Measurements from ENCODE around the gene HSPE1. TPM values are rescaled to one million over a fixed set of nuclear protein-coding genes. Genes with fewer than 3 reads are reported as not detected.

Gene HSPE1
- total and polyA plus RNA-seq, 2 donors (not counting 3 experiments of a cell fraction or from before 2014, with no cell fraction given) = 59.8 to 145 TPM

GRCh38 chr2:197454923-197455322 lies 45.3 kb upstream of the HSPE1 start:
- CTCF ChIA-PET = no interaction called here

More at GRCh38 chr2:197454923-197455322, 45.3 kb upstream of the HSPE1 start:
- intact Hi-C loops (cut with micrococcal nuclease) (no loop called here), dilution Hi-C loops (cut with MboI; ENCODE audit: extremely low pct_ligation_motif_present, low sequenced_read_pairs) (no loop called here)
- H3K36me3 ChIP-seq (ENCODE audit: control insufficient read depth in 2 of 2, extremely low read depth in 1 of 2, insufficient read depth in 2 of 2, low read length in 2 of 2) = peaks cover 0 to 3% of the 10 kb centered on the region in 2 experiments
- H3K27me3 ChIP-seq (ENCODE audit: control insufficient read depth in 2 of 2, insufficient read depth in 2 of 2, low read length in 2 of 2) = no peaks in the 10 kb centered on the region
- peak overlapping the region; percentile 98 for H3K4me2 ChIP-seq (ENCODE audit: insufficient read depth, low read length)
- H3K79me2 ChIP-seq (ENCODE audit: control insufficient read depth, insufficient read depth, low read length) = peaks cover 52% of the 10 kb centered on the region
- peaks cover 14% of the 10 kb centered on the region for H3K4me1 ChIP-seq (ENCODE audit: control insufficient read depth, extremely low read depth, insufficient read depth, low read length)
- no peaks in the 10 kb centered on the region for H3K9me1 ChIP-seq (replicated peaks; ENCODE audit: control insufficient read depth, extremely low read depth, insufficient read depth, low read length)
- peaks cover 2% of the 10 kb centered on the region for H4K20me1 ChIP-seq (replicated peaks; ENCODE audit: control insufficient read depth, extremely low read depth, insufficient read depth, low read length)
- BruUV-seq (replicated peaks) = no TSS peak
- no peak overlapping the region for H2AFZ ChIP-seq (ENCODE audit: low read depth, low read length)
- FAIRE-seq (no peak), DNase-seq (ENCODE audit: low read depth, low spot score) (no peak)
- no peak overlapping the region for H3K9ac ChIP-seq (replicated peaks; ENCODE audit: extremely low read depth, insufficient read depth, low read length)
- no peak for TF ChIP-seq CTCF (IDR thresholded peaks at IDR 0.05; ENCODE audit: extremely low read depth in 1 of 2, insufficient read depth in 1 of 2, low read depth in 1 of 2, low read length in 2 of 2)
- TF ChIP-seq POLR2AphosphoS5 (IDR thresholded peaks at IDR 0.05; ENCODE audit: insufficient read depth, low read depth, low read length) = no peak
- TF ChIP-seq EZH2 (IDR thresholded peaks at IDR 0.05; ENCODE audit: borderline replicate concordance, low read depth, low read length, severe bottlenecking) = no peak
- no peak for TF ChIP-seq GATA2 (IDR thresholded peaks at IDR 0.05; ENCODE audit: insufficient read depth, insufficient read length, low read depth, low read length)
- TF ChIP-seq MYC (IDR thresholded peaks at IDR 0.05; ENCODE audit: low read depth, low read length) = no peak
- TF ChIP-seq POLR2A (IDR thresholded peaks at IDR 0.05; ENCODE audit: low read depth, low read length) = no peak
- TF ChIP-seq, protein P1, sequence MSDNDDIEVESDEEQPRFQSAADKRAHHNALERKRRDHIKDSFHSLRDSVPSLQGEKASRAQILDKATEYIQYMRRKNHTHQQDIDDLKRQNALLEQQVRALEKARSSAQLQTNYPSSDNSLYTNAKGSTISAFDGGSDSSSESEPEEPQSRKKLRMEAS (IDR thresholded peaks at IDR 0.05; ENCODE audit: insufficient read depth, insufficient read length) = no peak
- TF ChIP-seq FOS (IDR thresholded peaks at IDR 0.05; ENCODE audit: borderline replicate concordance, insufficient read depth, low read length) = no peak
- TF ChIP-seq JUN (IDR thresholded peaks at IDR 0.05; ENCODE audit: borderline replicate concordance, insufficient read depth, insufficient read length, low read depth) = no peak
- no peak overlapping the region for H3K27ac ChIP-seq (ENCODE audit: insufficient read depth, low read depth, low read length)
- POLR2A ChIA-PET = no interaction called here
- H3K9me3 ChIP-seq (replicated peaks; ENCODE audit: control insufficient read depth, insufficient read depth, low read length) = no peaks in the 10 kb centered on the region
- H3K4me3 ChIP-seq (replicated peaks in 1 of 3; ENCODE audit: insufficient read depth in 1 of 3, low read depth in 1 of 3, low read length in 3 of 3) = peak overlapping the region in 1 of 3 experiments; percentile 95
